DOHH2 (cell line): ENCODE data around the gene F12.

Experiments used
- H3F3A ChIP-seq: fragments of 200-600 bp; sonication (generic), shearing (Covaris generic); 2 replicates; pipeline ENCODE4 v1.6.0; 2016; ENCODE audit warnings: antibody characterized with exemption, mild to moderate bottlenecking; ENCODE audit not compliant: control insufficient read depth, insufficient read depth
- H3K27ac ChIP-seq: fragments of 200-600 bp; sonication (generic); 2 replicates; pipeline ENCODE4 v1.5.1; 2014; ENCODE audit warnings: low read depth, mild to moderate bottlenecking, low read length, moderate library complexity
- H3K27me3 ChIP-seq: fragments of 200-600 bp; sonication (generic); 2 replicates; pipeline ENCODE4 v1.6.1; 2014; ENCODE audit warnings: mild to moderate bottlenecking, low read length, mixed read lengths; ENCODE audit not compliant: control insufficient read depth
- H3K36me3 ChIP-seq: fragments of 200-600 bp; sonication (generic); 2 replicates; pipeline ENCODE4 v1.6.1; 2014; ENCODE audit warnings: mild to moderate bottlenecking, low read length, moderate library complexity, mixed read lengths; ENCODE audit not compliant: control insufficient read depth
- H3K4me1 ChIP-seq: fragments of 200-600 bp; sonication (generic); 2 replicates; pipeline ENCODE4 v1.6.1; 2014; ENCODE audit warnings: mild to moderate bottlenecking, low read length, mixed read lengths; ENCODE audit not compliant: control insufficient read depth
- H3K4me2 ChIP-seq: fragments of 200-600 bp; sonication (generic); 2 replicates; pipeline ENCODE4 v1.6.0; 2014; ENCODE audit warnings: mild to moderate bottlenecking, low read length, moderate library complexity
- H3K4me3 ChIP-seq: fragments of 200-600 bp; sonication (generic); 2 replicates; pipeline ENCODE4 v1.5.1; 2014; ENCODE audit warnings: mild to moderate bottlenecking, low read length, mixed read lengths
- H3K79me2 ChIP-seq: fragments of 200-600 bp; sonication (generic); 2 replicates; pipeline ENCODE4 v1.6.1; 2014; ENCODE audit warnings: mild to moderate bottlenecking, low read length, mixed read lengths; ENCODE audit not compliant: control insufficient read depth
- H3K9me2 ChIP-seq: fragments of 200-600 bp; sonication (generic); replicated peaks from 2 replicates; pipeline ENCODE4 v1.6.1; 2014; ENCODE audit warnings: mild to moderate bottlenecking, low read length, mixed read lengths; ENCODE audit not compliant: control insufficient read depth
- H3K9me3 ChIP-seq: fragments of 200-600 bp; sonication (generic); 2 replicates; pipeline ENCODE4 v1.6.1; 2014; ENCODE audit warnings: antibody characterized with exemption, low read length, mixed read lengths; ENCODE audit not compliant: control insufficient read depth, insufficient read depth
- H4K20me1 ChIP-seq: fragments of 200-600 bp; sonication (generic); 2 replicates; pipeline ENCODE4 v1.6.0; 2014; ENCODE audit warnings: low read depth, mild to moderate bottlenecking, antibody characterized with exemption, low read length, moderate library complexity; ENCODE audit not compliant: control insufficient read depth, insufficient read depth
- EZH2phosphoT487 ChIP-seq: fragments of 200-600 bp; sonication (generic); IDR thresholded peaks from 2 replicates; pipeline ENCODE4 v1.6.1; 2017; ENCODE audit warnings: borderline replicate concordance, mild to moderate bottlenecking, antibody characterized with exemption, low read length, moderate library complexity, mixed read lengths
- TF ChIP-seq, protein P1 (sequence below): fragments of 200-600 bp; sonication (generic); IDR thresholded peaks from one replicate; pipeline ENCODE4 v1.5.1; 2014; ENCODE audit warnings: antibody characterized with exemption, mild to moderate bottlenecking, low read depth, low read length; ENCODE audit not compliant: poor library complexity, severe bottlenecking

F12 gene

DNA sequence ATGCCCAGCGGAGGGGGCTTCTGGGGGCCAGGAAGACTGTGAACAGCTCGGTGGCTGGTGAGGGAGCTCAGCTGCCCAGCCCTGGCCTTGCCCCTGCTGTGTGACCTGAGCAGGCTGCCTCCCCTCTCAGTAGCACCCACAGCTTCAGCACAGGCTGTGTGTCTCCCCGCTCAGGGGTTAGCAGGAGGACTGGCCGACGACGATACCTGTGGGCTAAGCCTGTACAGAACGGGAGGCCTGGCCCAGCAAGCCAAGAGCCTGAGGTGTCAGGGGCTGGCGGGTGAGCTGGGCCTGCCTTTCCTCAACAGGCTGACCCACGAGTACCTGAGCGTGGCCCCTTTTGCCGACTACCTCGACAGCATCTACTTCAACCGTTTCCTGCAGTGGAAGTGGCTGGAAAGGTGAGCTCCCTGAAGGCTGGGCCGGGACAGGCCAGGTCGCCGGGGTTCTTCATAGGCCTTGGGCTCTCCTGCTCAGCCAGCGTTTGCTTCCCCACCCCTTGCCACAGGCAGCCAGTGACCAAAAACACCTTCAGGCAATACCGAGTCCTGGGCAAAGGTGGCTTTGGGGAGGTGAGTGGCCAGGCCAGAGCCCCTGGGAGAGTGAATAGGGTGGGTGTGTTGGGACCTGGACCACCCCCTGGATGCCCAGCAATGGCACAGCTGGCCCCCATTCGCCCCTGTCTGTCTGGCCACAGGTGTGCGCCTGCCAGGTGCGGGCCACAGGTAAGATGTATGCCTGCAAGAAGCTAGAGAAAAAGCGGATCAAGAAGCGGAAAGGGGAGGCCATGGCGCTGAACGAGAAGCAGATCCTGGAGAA lies 23.7 kb upstream of the F12 start:
- Histone ChIP-seq H3K9me2 (no peaks in the 10 kb centered on the region), H3K4me2 (0 out of 2 replicates have a peak overlapping the region, but pooled peaks have one; percentile 90)

DNA sequence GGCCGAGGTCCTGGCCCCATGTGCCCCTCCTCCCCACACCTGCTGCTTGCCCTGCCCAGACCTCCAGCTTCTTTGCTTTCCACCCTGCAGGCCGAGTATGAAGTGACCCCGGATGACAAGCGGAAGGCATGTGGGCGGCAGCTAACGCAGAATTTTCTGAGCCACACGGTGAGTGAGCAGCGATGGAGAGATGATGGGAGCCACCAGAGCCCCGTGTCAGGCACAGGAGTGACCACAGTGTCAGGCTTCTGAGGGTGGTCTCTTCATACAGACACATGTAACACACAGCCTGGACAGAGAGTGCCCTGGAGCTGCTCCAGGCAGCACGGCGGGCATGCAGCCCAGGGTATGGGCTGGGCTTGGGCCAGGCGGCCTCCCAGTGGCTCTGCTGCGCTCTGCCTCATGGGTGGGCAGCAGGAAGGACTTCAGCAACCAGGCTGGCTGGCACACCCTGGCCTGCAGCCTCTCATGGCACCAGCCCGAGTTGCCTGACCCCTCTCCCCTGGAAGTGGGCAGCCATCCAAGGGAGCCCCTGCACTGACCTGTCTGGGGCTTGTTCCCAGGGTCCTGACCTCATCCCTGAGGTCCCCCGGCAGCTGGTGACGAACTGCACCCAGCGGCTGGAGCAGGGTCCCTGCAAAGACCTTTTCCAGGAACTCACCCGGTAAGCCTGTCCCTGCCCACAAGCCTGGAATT lies 22.9 kb upstream of the F12 start:
- Histone ChIP-seq H3F3A (peaks cover 23% of the 10 kb centered on the region), H3K9me3 (no peaks in the 10 kb centered on the region), H3K4me3 (peak overlapping the region; percentile 77), H3K79me2 (peaks cover 46% of the 10 kb centered on the region), H3K36me3 (peaks cover 84% of the 10 kb centered on the region), H3K4me2 (peak overlapping the region; percentile 90), H3K9me2 (no peaks in the 10 kb centered on the region), H3K4me1 (peaks cover 55% of the 10 kb centered on the region), H3K27ac (peak overlapping the region; percentile 94), H3K27me3 (no peaks in the 10 kb centered on the region), H4K20me1 (peaks cover 6% of the 10 kb centered on the region; the same call in 1 of the 2 replicates)
- TF ChIP-seq, protein P1, sequence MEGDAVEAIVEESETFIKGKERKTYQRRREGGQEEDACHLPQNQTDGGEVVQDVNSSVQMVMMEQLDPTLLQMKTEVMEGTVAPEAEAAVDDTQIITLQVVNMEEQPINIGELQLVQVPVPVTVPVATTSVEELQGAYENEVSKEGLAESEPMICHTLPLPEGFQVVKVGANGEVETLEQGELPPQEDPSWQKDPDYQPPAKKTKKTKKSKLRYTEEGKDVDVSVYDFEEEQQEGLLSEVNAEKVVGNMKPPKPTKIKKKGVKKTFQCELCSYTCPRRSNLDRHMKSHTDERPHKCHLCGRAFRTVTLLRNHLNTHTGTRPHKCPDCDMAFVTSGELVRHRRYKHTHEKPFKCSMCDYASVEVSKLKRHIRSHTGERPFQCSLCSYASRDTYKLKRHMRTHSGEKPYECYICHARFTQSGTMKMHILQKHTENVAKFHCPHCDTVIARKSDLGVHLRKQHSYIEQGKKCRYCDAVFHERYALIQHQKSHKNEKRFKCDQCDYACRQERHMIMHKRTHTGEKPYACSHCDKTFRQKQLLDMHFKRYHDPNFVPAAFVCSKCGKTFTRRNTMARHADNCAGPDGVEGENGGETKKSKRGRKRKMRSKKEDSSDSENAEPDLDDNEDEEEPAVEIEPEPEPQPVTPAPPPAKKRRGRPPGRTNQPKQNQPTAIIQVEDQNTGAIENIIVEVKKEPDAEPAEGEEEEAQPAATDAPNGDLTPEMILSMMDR: no peak
- TF ChIP-seq EZH2phosphoT487: no peak

More for the DNA sequence above, 23.7 kb upstream of the F12 start:
- Histone ChIP-seq H3K9me3 (no peaks in the 10 kb centered on the region), H3F3A (peaks cover 23% of the 10 kb centered on the region), H3K27ac (no peak overlapping the region), H3K4me1 (peaks cover 49% of the 10 kb centered on the region), H3K36me3 (peaks cover 84% of the 10 kb centered on the region), H3K79me2 (peaks cover 39% of the 10 kb centered on the region), H4K20me1 (peaks cover 6% of the 10 kb centered on the region; the same call in 1 of the 2 replicates), H3K4me3 (no peak overlapping the region), H3K27me3 (no peaks in the 10 kb centered on the region)
- no peak for TF ChIP-seq EZH2phosphoT487
- TF ChIP-seq, protein P1: no peak

DNA sequence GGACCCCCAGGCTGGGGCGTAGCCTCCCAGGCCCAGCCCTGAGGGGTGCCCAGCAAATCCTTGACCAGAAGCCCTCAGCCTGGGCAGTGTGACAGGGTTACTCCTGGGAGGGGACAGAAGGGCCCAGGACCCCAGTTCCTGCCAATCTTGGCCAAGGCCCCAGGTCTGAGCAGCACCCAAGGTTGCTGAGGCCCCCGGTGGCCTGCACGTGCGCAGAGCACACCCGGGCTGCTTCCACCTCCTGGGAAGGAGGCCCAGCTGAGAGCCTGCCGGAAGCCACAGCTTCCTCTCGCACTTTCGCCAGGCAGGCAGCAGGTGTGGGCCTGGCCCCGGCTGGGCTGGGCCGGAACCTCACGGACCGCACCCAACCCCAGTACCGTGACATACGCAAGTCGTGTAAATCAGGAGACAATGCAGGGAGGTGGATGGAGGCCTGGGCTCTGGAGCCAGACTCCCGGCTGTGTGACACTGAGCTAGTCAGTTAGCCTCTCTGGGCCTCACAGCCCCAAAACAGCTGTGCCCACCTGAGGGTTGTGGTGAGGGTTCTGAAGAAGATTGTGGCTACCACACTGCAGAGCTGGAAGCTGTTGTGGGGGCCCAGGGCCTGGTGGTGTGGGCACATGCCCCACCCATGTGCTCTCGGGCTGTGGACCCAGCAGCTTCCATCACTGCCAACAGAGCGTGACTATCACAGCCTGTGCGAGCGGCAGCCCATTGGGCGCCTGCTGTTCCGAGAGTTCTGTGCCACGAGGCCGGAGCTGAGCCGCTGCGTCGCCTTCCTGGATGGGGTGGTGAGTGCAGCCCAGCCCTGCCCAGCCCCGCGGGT lies 22.2 kb upstream of the F12 start:
- peak overlapping the region; percentile 77 for H3K4me3 ChIP-seq
- H3K79me2 ChIP-seq: peaks cover 53% of the 10 kb centered on the region
- no peaks in the 10 kb centered on the region for H3K9me3 ChIP-seq
- peaks cover 80% of the 10 kb centered on the region for H3K36me3 ChIP-seq
- H3F3A ChIP-seq: peaks cover 23% of the 10 kb centered on the region
- TF ChIP-seq EZH2phosphoT487: no peak
- TF ChIP-seq, protein P1: no peak
- peak overlapping the region; percentile 90 for H3K4me2 ChIP-seq
- peaks cover 55% of the 10 kb centered on the region for H3K4me1 ChIP-seq
- peaks cover 6% of the 10 kb centered on the region; the same call in 1 of the 2 replicates for H4K20me1 ChIP-seq
- no peaks in the 10 kb centered on the region for H3K27me3 ChIP-seq
- peak overlapping the region; percentile 94 for H3K27ac ChIP-seq
- no peaks in the 10 kb centered on the region for H3K9me2 ChIP-seq
